HEK293 (cell line): Measurements from ENCODE around the gene HOXC10.

Experiments used
- GLIS1 ChIP-seq: fragments of 450-650 bp; formaldehyde crosslinking; IDR thresholded peaks from 2 replicates; pipeline ENCODE4 v1.5.1; 2016; ENCODE audit warnings: missing biosample characterization, missing genetic modification characterization
- GLIS2 ChIP-seq: fragments of 450-650 bp; formaldehyde crosslinking; IDR thresholded peaks from 2 replicates; pipeline ENCODE4 v1.5.1; 2016; ENCODE audit warnings: missing biosample characterization, missing genetic modification characterization
- HIC1 ChIP-seq: fragments of 450-650 bp; formaldehyde crosslinking; IDR thresholded peaks from 2 replicates; pipeline ENCODE4 v1.5.1; 2016; ENCODE audit warnings: missing biosample characterization, missing genetic modification characterization
- KLF8 ChIP-seq: fragments of 450-650 bp; formaldehyde crosslinking; IDR thresholded peaks from 2 replicates; pipeline ENCODE4 v1.5.1; 2016; ENCODE audit warnings: missing biosample characterization, missing genetic modification characterization
- MEIS1 ChIP-seq: sonication (generic); formaldehyde crosslinking; IDR thresholded peaks from 2 replicates; pipeline ENCODE4 v1.8.1; 2022; ENCODE audit warnings: missing genetic modification reagents, mild to moderate bottlenecking, borderline replicate concordance
- SP3 ChIP-seq: fragments of 450-650 bp; formaldehyde crosslinking; IDR thresholded peaks from 2 replicates; pipeline ENCODE4 v1.5.1; 2016; ENCODE audit warnings: missing biosample characterization, missing genetic modification characterization
- YY1 ChIP-seq: fragments of 450-650 bp; formaldehyde crosslinking; IDR thresholded peaks from 2 replicates; pipeline ENCODE4 v1.5.1; 2018; ENCODE audit warnings: missing biosample characterization, missing genetic modification characterization
- ZBTB7A ChIP-seq: fragments of 450-650 bp; formaldehyde crosslinking; IDR thresholded peaks from 2 replicates; pipeline ENCODE4 v1.5.1; 2016; ENCODE audit warnings: low read depth, missing biosample characterization, missing genetic modification characterization
- ZBTB8A ChIP-seq: fragments of 450-650 bp; formaldehyde crosslinking; IDR thresholded peaks from 2 replicates; pipeline ENCODE4 v1.5.1; 2016; ENCODE audit warnings: missing biosample characterization, missing genetic modification characterization
- ZFP37 ChIP-seq: fragments of 450-650 bp; formaldehyde crosslinking; IDR thresholded peaks from 2 replicates; pipeline ENCODE4 v1.5.1; 2016; ENCODE audit warnings: missing biosample characterization, missing genetic modification characterization
- ZNF10 ChIP-seq: fragments of 450-650 bp; formaldehyde crosslinking; IDR thresholded peaks from 2 replicates; pipeline ENCODE4 v1.5.1; 2017; ENCODE audit warnings: missing biosample characterization, missing genetic modification characterization
- ZNF146 ChIP-seq: fragments of 450-650 bp; formaldehyde crosslinking; IDR thresholded peaks from 2 replicates; pipeline ENCODE4 v1.5.1; 2016; ENCODE audit warnings: missing biosample characterization, missing genetic modification characterization
- ZNF221 ChIP-seq: fragments of 450-650 bp; formaldehyde crosslinking; IDR thresholded peaks from 2 replicates; pipeline ENCODE4 v1.5.1; 2017; ENCODE audit warnings: missing biosample characterization, missing genetic modification characterization, borderline replicate concordance
- ZNF23 ChIP-seq: fragments of 450-650 bp; formaldehyde crosslinking; IDR thresholded peaks from 2 replicates; pipeline ENCODE4 v1.5.1; 2016; ENCODE audit warnings: missing biosample characterization, missing genetic modification characterization, borderline replicate concordance
- ZNF423 ChIP-seq: fragments of 450-650 bp; formaldehyde crosslinking; IDR thresholded peaks from 2 replicates; pipeline ENCODE4 v1.5.1; 2016; ENCODE audit warnings: missing biosample characterization, missing genetic modification characterization
- ZNF48 ChIP-seq: fragments of 450-650 bp; formaldehyde crosslinking; IDR thresholded peaks from 2 replicates; pipeline ENCODE4 v1.5.1; 2016; ENCODE audit warnings: missing biosample characterization, missing genetic modification characterization
- ZNF514 ChIP-seq: fragments of 450-650 bp; formaldehyde crosslinking; IDR thresholded peaks from 2 replicates; pipeline ENCODE4 v1.5.1; 2016; ENCODE audit warnings: missing biosample characterization, missing genetic modification characterization
- ZNF549 ChIP-seq: fragments of 450-650 bp; IDR thresholded peaks from 2 replicates; pipeline ENCODE4 v1.5.1; 2018; ENCODE audit warnings: missing biosample characterization, missing genetic modification characterization, mild to moderate bottlenecking, inconsistent platforms, moderate library complexity
- ZNF600 ChIP-seq: fragments of 450-650 bp; formaldehyde crosslinking; IDR thresholded peaks from 2 replicates; pipeline ENCODE4 v1.5.1; 2016; ENCODE audit warnings: missing biosample characterization, missing genetic modification characterization
- ZNF621 ChIP-seq: fragments of 450-650 bp; formaldehyde crosslinking; IDR thresholded peaks from 2 replicates; pipeline ENCODE4 v1.5.1; 2017; ENCODE audit warnings: missing biosample characterization, missing genetic modification characterization
- ZNF664 ChIP-seq: fragments of 450-650 bp; formaldehyde crosslinking; IDR thresholded peaks from 2 replicates; pipeline ENCODE4 v1.5.1; 2016; ENCODE audit warnings: missing biosample characterization, missing genetic modification characterization
- ZNF791 ChIP-seq: fragments of 450-650 bp; formaldehyde crosslinking; IDR thresholded peaks from 2 replicates; pipeline ENCODE4 v1.5.1; 2016; ENCODE audit warnings: missing biosample characterization, missing genetic modification characterization
- TF ChIP-seq, protein P1 (sequence below): fragments of 450-650 bp; formaldehyde crosslinking; IDR thresholded peaks from 2 replicates; pipeline ENCODE4 v1.5.1; 2016; ENCODE audit warnings: missing biosample characterization, missing genetic modification characterization, borderline replicate concordance
- TF ChIP-seq, protein P2 (sequence below): fragments of 450-650 bp; formaldehyde crosslinking; IDR thresholded peaks from 2 replicates; pipeline ENCODE4 v1.5.1; 2016; ENCODE audit warnings: missing biosample characterization, missing genetic modification characterization

The HOXC10 gene

DNA sequence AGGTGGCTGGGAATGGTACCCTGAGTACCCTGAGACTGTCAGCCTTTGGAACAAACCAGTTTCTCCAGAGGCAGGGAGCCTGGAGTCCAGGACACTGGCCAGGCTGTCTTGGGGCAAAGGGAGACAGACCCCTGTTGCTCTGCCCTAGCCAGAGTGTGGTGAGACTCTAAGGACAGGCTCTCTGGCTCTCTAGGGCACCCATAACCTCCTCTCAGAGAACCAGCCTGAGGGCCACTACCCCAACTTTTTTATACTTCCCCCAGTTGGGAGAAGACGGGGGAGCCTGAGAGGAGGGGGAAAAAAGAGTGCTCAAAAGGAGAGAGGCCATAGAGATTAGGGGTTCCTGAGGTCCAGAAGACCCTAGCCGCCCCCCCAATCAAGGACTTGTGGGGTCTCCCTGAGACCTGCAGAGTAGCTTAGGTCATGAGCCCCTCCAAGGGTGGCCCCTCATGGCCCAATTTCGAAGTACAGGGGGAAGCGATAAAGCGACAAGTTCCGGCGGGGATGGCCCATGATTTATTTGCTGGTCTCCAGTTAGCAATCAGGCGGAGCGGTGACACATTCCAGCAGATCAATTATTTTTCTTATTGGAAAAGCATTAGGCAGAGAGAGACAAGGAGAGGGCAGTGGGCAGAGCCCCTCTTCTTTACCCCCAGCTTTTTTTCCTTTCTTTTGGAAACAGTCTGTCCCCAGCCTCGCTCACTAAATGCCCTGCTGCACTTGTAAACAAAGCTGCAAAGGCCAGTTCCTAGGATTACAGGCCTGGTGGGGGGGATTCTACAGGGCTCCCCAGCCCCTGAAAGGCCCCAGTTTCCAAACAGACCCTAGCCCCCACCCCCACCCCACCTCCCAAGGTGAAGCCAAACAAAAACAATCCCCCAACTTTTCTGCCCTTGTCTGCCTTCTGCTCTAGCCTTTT, 25.4 kb downstream of the HOXC10 start (continued):
- no peak for TF ChIP-seq ZFP37 (tag by site-specific recombination)
- no peak for TF ChIP-seq ZNF549 (tag by site-specific recombination)
- TF ChIP-seq ZNF791 (tag by site-specific recombination), result no peak
- TF ChIP-seq ZNF621 (tag by site-specific recombination), result no peak
- peak; percentile 64 for TF ChIP-seq GLIS1 (tag by site-specific recombination)
- TF ChIP-seq, protein P1, sequence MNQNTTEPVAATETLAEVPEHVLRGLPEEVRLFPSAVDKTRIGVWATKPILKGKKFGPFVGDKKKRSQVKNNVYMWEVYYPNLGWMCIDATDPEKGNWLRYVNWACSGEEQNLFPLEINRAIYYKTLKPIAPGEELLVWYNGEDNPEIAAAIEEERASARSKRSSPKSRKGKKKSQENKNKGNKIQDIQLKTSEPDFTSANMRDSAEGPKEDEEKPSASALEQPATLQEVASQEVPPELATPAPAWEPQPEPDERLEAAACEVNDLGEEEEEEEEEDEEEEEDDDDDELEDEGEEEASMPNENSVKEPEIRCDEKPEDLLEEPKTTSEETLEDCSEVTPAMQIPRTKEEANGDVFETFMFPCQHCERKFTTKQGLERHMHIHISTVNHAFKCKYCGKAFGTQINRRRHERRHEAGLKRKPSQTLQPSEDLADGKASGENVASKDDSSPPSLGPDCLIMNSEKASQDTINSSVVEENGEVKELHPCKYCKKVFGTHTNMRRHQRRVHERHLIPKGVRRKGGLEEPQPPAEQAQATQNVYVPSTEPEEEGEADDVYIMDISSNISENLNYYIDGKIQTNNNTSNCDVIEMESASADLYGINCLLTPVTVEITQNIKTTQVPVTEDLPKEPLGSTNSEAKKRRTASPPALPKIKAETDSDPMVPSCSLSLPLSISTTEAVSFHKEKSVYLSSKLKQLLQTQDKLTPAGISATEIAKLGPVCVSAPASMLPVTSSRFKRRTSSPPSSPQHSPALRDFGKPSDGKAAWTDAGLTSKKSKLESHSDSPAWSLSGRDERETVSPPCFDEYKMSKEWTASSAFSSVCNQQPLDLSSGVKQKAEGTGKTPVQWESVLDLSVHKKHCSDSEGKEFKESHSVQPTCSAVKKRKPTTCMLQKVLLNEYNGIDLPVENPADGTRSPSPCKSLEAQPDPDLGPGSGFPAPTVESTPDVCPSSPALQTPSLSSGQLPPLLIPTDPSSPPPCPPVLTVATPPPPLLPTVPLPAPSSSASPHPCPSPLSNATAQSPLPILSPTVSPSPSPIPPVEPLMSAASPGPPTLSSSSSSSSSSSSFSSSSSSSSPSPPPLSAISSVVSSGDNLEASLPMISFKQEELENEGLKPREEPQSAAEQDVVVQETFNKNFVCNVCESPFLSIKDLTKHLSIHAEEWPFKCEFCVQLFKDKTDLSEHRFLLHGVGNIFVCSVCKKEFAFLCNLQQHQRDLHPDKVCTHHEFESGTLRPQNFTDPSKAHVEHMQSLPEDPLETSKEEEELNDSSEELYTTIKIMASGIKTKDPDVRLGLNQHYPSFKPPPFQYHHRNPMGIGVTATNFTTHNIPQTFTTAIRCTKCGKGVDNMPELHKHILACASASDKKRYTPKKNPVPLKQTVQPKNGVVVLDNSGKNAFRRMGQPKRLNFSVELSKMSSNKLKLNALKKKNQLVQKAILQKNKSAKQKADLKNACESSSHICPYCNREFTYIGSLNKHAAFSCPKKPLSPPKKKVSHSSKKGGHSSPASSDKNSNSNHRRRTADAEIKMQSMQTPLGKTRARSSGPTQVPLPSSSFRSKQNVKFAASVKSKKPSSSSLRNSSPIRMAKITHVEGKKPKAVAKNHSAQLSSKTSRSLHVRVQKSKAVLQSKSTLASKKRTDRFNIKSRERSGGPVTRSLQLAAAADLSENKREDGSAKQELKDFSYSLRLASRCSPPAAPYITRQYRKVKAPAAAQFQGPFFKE, result no peak
- TF ChIP-seq ZNF423 (tag by site-specific recombination), result no peak
- no peak for TF ChIP-seq ZNF146 (tag by site-specific recombination)
- TF ChIP-seq ZNF48, result no peak
- TF ChIP-seq KLF8 (tag by site-specific recombination), result no peak
- no peak for TF ChIP-seq ZNF514 (tag by site-specific recombination)
- no peak for TF ChIP-seq SP3
- no peak for TF ChIP-seq YY1
- peak; percentile 70 for TF ChIP-seq ZBTB8A (tag by site-specific recombination)
- peak; percentile 11; the same call in 1 of the 2 replicates for TF ChIP-seq ZNF600 (tag by site-specific recombination)
- TF ChIP-seq, protein P2, sequence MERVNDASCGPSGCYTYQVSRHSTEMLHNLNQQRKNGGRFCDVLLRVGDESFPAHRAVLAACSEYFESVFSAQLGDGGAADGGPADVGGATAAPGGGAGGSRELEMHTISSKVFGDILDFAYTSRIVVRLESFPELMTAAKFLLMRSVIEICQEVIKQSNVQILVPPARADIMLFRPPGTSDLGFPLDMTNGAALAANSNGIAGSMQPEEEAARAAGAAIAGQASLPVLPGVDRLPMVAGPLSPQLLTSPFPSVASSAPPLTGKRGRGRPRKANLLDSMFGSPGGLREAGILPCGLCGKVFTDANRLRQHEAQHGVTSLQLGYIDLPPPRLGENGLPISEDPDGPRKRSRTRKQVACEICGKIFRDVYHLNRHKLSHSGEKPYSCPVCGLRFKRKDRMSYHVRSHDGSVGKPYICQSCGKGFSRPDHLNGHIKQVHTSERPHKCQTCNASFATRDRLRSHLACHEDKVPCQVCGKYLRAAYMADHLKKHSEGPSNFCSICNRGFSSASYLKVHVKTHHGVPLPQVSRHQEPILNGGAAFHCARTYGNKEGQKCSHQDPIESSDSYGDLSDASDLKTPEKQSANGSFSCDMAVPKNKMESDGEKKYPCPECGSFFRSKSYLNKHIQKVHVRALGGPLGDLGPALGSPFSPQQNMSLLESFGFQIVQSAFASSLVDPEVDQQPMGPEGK, result 0 out of 2 replicates have a peak, but pooled peaks have one; percentile 6
- TF ChIP-seq ZNF23 (tag by site-specific recombination), result no peak
- TF ChIP-seq ZNF664 (tag by site-specific recombination), result no peak
- TF ChIP-seq ZNF10 (tag by site-specific recombination), result no peak
- 0 out of 2 replicates have a peak, but pooled peaks have one; percentile 48 for TF ChIP-seq ZBTB7A
- no peak for TF ChIP-seq MEIS1
- TF ChIP-seq HIC1, result no peak
- TF ChIP-seq GLIS2 (tag by site-specific recombination), result peak; percentile 59
- no peak for TF ChIP-seq ZNF221 (tag by site-specific recombination)
